ENCODE results near the gene CISD1. TPM values are rescaled to one million over a fixed set of nuclear protein-coding genes. Genes with fewer than 3 reads are reported as not detected.
A peak's percentile ranks its signal among the peaks of the same experiment; 100 is the strongest.

Gene CISD1
- total RNA-seq, 1 donor from 2014 or later = 8.9 TPM

- H3K9me3 ChIP-seq (ENCODE audit: control insufficient read depth in 3 of 3, low read length in 3 of 3) = no peaks in the 10 kb centered on the region
Observed at GRCh38 chr10:58304099-58304633, 35.2 kb downstream of the CISD1 start.

GRCh38 chr10:58305821-58306220, 36.9 kb downstream of the CISD1 start:
- Histone ChIP-seq H3K36me3 (ENCODE audit: control insufficient read depth in 3 of 3, insufficient read depth in 3 of 3, low read length in 3 of 3) (no peaks in the 10 kb centered on the region), H3K4me1 (ENCODE audit: control insufficient read depth in 3 of 3, insufficient read depth in 3 of 3, low read length in 3 of 3) (no peaks in the 10 kb centered on the region), H3K9me3 (ENCODE audit: control insufficient read depth in 3 of 3, low read length in 3 of 3) (no peaks in the 10 kb centered on the region), H3K27ac (ENCODE audit: low read depth, low read length) (no peak overlapping the region), H3K9ac (ENCODE audit: low read depth in 1 of 3, low read length in 3 of 3) (no peak overlapping the region), H3K4me3 (ENCODE audit: low read length in 3 of 3) (no peak overlapping the region), H3K27me3 (ENCODE audit: control insufficient read depth in 3 of 3, insufficient read depth in 3 of 3, low read length in 3 of 3) (no peaks in the 10 kb centered on the region)

More at GRCh38 chr10:58304099-58304633, 35.2 kb downstream of the CISD1 start:
- Histone ChIP-seq H3K27ac (ENCODE audit: low read depth, low read length) (no peak overlapping the region), H3K4me1 (ENCODE audit: control insufficient read depth in 3 of 3, insufficient read depth in 3 of 3, low read length in 3 of 3) (no peaks in the 10 kb centered on the region), H3K27me3 (ENCODE audit: control insufficient read depth in 3 of 3, insufficient read depth in 3 of 3, low read length in 3 of 3) (no peaks in the 10 kb centered on the region), H3K4me3 (ENCODE audit: low read length in 3 of 3) (no peak overlapping the region), H3K36me3 (ENCODE audit: control insufficient read depth in 3 of 3, insufficient read depth in 3 of 3, low read length in 3 of 3) (no peaks in the 10 kb centered on the region), H3K9ac (ENCODE audit: low read depth in 1 of 3, low read length in 3 of 3) (no peak overlapping the region)

- Histone ChIP-seq H3K27ac (ENCODE audit: low read depth, low read length) (no peak overlapping the region), H3K9me3 (ENCODE audit: control insufficient read depth in 3 of 3, low read length in 3 of 3) (no peaks in the 10 kb centered on the region), H3K9ac (ENCODE audit: low read depth in 1 of 3, low read length in 3 of 3) (no peak overlapping the region), H3K4me3 (ENCODE audit: low read length in 3 of 3) (no peak overlapping the region), H3K36me3 (ENCODE audit: control insufficient read depth in 3 of 3, insufficient read depth in 3 of 3, low read length in 3 of 3) (no peaks in the 10 kb centered on the region), H3K4me1 (ENCODE audit: control insufficient read depth in 3 of 3, insufficient read depth in 3 of 3, low read length in 3 of 3) (no peaks in the 10 kb centered on the region), H3K27me3 (ENCODE audit: control insufficient read depth in 3 of 3, insufficient read depth in 3 of 3, low read length in 3 of 3) (no peaks in the 10 kb centered on the region)
Observed at GRCh38 chr10:58307676-58308075, 38.7 kb downstream of the CISD1 start.

- no peak overlapping the region for H3K27ac ChIP-seq (ENCODE audit: low read depth, low read length)
- no peak overlapping the region for H3K9ac ChIP-seq (ENCODE audit: low read depth in 1 of 3, low read length in 3 of 3)
- H3K4me3 ChIP-seq (ENCODE audit: low read length in 3 of 3) = no peak overlapping the region
- H3K27me3 ChIP-seq (ENCODE audit: control insufficient read depth in 3 of 3, insufficient read depth in 3 of 3, low read length in 3 of 3) = no peaks in the 10 kb centered on the region
- H3K4me1 ChIP-seq (ENCODE audit: control insufficient read depth in 3 of 3, insufficient read depth in 3 of 3, low read length in 3 of 3) = no peaks in the 10 kb centered on the region
- H3K36me3 ChIP-seq (ENCODE audit: control insufficient read depth in 3 of 3, insufficient read depth in 3 of 3, low read length in 3 of 3) = no peaks in the 10 kb centered on the region
- H3K9me3 ChIP-seq (ENCODE audit: control insufficient read depth in 3 of 3, low read length in 3 of 3) = no peaks in the 10 kb centered on the region
Observed at GRCh38 chr10:58311026-58311425, 42.1 kb downstream of the CISD1 start.

DNA sequence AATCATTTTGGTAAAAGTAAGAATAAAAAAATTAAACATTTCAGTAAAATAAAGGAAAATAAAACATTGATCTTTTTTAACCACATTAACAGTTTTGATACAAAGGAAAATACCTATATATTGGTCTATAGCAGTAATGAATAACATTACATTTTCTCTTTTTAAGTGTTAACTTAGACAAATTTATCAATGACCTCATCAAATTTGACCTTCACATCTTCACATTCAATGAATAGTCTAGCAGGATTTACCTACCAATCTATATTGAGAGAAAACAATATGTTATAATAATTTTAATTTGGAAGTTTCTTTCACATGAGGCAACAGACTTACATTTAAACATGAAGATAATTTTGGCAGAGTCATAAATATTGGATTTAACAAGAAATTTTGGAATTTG, 47.9 kb downstream of the CISD1 start:
- H3K27ac ChIP-seq (ENCODE audit: low read depth, low read length) = no peak overlapping the region
- H3K27me3 ChIP-seq (ENCODE audit: control insufficient read depth in 3 of 3, insufficient read depth in 3 of 3, low read length in 3 of 3) = no peaks in the 10 kb centered on the region
- H3K9ac ChIP-seq (ENCODE audit: low read depth in 1 of 3, low read length in 3 of 3) = no peak overlapping the region
- H3K4me3 ChIP-seq (ENCODE audit: low read length in 3 of 3) = no peak overlapping the region
- no peaks in the 10 kb centered on the region for H3K36me3 ChIP-seq (ENCODE audit: control insufficient read depth in 3 of 3, insufficient read depth in 3 of 3, low read length in 3 of 3)
- H3K9me3 ChIP-seq (ENCODE audit: control insufficient read depth in 3 of 3, low read length in 3 of 3) = no peaks in the 10 kb centered on the region
- H3K4me1 ChIP-seq (ENCODE audit: control insufficient read depth in 3 of 3, insufficient read depth in 3 of 3, low read length in 3 of 3) = no peaks in the 10 kb centered on the region

DNA sequence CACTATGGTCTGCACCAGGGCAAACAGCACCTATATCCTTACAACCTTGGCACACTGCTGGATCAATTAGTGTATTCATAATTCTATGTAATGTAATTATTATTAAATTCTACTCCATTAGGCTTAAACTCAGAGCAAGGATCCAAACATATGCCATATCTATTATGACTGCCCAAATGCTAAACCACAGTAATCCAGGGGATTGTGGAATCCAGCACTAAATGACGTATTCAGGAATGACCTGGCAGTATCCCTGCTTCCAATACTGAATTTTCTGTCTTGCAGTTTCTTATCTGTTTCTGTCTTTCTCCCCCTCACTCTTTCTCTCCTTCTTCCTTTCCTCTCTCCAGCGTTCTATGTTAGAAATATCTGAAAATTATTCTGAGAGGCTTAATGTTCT, 49.4 kb downstream of the CISD1 start:
- H3K27me3 ChIP-seq (ENCODE audit: control insufficient read depth in 3 of 3, insufficient read depth in 3 of 3, low read length in 3 of 3) = no peaks in the 10 kb centered on the region
- H3K27ac ChIP-seq (ENCODE audit: low read depth, low read length) = no peak overlapping the region
- H3K9me3 ChIP-seq (ENCODE audit: control insufficient read depth in 3 of 3, low read length in 3 of 3) = no peaks in the 10 kb centered on the region
- H3K4me3 ChIP-seq (ENCODE audit: low read length in 3 of 3) = no peak overlapping the region
- no peaks in the 10 kb centered on the region for H3K36me3 ChIP-seq (ENCODE audit: control insufficient read depth in 3 of 3, insufficient read depth in 3 of 3, low read length in 3 of 3)
- H3K9ac ChIP-seq (ENCODE audit: low read depth in 1 of 3, low read length in 3 of 3) = no peak overlapping the region
- H3K4me1 ChIP-seq (ENCODE audit: control insufficient read depth in 3 of 3, insufficient read depth in 3 of 3, low read length in 3 of 3) = peaks cover 0 to 3% (median 2%) of the 10 kb centered on the region in 3 donors

DNA sequence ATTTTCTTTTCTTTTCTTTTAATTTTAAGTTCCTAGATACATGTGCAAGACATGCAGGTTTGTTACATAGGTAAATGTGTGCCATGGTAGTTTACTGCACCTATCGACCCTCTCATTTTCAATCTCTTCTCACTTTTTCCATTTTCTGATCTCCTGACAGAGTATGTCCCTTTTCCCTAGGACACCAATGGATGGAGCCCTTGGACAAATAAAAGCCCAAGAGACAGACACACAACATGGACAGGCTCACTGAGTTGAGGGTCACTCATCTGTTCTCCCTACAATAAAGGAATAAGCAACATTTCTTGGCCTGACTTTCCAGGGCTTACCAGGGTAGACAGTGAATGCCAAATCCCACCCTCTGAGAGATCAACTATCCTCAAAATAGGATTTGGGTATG, 50.6 kb downstream of the CISD1 start:
- no peak overlapping the region for H3K27ac ChIP-seq (ENCODE audit: low read depth, low read length)
- no peak overlapping the region for H3K4me3 ChIP-seq (ENCODE audit: low read length in 3 of 3)
- H3K9me3 ChIP-seq (ENCODE audit: control insufficient read depth in 3 of 3, low read length in 3 of 3) = no peaks in the 10 kb centered on the region
- no peaks in the 10 kb centered on the region for H3K36me3 ChIP-seq (ENCODE audit: control insufficient read depth in 3 of 3, insufficient read depth in 3 of 3, low read length in 3 of 3)
- H3K4me1 ChIP-seq (ENCODE audit: control insufficient read depth in 3 of 3, insufficient read depth in 3 of 3, low read length in 3 of 3) = peaks cover 0 to 3% (median 2%) of the 10 kb centered on the region in 3 donors
- H3K27me3 ChIP-seq (ENCODE audit: control insufficient read depth in 3 of 3, insufficient read depth in 3 of 3, low read length in 3 of 3) = no peaks in the 10 kb centered on the region
- H3K9ac ChIP-seq (ENCODE audit: low read depth in 1 of 3, low read length in 3 of 3) = no peak overlapping the region

- H3K9me3 ChIP-seq (ENCODE audit: control insufficient read depth in 3 of 3, low read length in 3 of 3) = no peaks in the 10 kb centered on the region
- H3K36me3 ChIP-seq (ENCODE audit: control insufficient read depth in 3 of 3, insufficient read depth in 3 of 3, low read length in 3 of 3) = no peaks in the 10 kb centered on the region
- no peak overlapping the region for H3K27ac ChIP-seq (ENCODE audit: low read depth, low read length)
- H3K4me1 ChIP-seq (ENCODE audit: control insufficient read depth in 3 of 3, insufficient read depth in 3 of 3, low read length in 3 of 3) = peaks cover 0 to 3% (median 2%) of the 10 kb centered on the region in 3 donors
- no peaks in the 10 kb centered on the region for H3K27me3 ChIP-seq (ENCODE audit: control insufficient read depth in 3 of 3, insufficient read depth in 3 of 3, low read length in 3 of 3)
- H3K9ac ChIP-seq (ENCODE audit: low read depth in 1 of 3, low read length in 3 of 3) = no peak overlapping the region
- no peak overlapping the region for H3K4me3 ChIP-seq (ENCODE audit: low read length in 3 of 3)
Observed at GRCh38 chr10:58320351-58321049, 51.5 kb downstream of the CISD1 start.

DNA sequence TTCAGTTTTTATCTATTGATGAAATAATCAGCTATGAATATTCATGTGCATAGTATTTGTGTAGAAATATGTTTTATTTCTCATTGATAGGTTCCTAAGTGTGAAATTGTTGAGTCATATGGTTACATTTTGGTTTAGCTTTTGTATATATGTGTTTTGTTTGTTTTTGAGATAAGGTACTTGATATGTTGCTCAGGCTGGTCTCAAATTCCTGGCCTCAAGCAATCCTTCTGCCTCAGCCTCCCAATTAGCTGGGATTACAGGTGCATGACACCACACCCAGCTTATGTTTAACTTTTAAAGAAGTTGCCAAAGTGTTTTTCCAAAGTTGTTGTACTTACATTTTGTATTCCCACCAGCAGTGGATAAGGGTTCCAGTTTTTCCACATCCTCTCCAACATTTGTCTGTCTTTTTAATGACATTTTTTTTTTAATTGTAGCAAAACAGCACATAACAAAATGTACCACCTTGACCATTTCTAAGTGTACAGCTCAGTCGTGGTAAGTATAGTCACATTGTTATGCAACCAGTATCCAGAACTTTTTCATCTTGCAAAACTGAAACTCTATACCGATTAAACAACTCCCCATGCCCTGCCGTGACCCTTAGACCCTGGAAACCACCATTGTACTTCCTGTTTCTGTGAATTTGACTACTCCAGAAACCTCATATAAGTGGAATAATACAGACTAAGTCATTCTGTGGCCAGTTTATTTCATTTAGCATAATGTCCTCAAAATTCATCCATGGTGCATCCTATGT, 53.3 kb downstream of the CISD1 start:
- no peak overlapping the region for H3K9ac ChIP-seq (ENCODE audit: low read depth in 1 of 3, low read length in 3 of 3)

DNA sequence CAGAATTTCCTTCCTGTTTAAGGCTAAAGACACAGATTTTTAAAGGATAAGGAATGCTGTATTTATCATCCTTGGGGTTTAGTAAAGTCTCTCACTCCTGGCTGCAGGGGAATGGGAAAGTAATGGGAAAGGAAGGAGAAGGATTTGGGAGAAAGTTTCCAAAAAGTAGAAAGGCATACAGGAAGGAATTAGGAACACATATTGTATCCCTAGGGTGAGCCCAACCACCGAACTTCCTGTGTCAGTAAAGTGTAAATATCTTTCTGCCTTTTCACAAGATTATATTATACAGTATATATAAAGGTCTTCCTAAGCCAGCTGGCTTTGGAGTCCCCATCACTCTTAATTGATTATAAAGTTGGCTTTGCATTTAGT, 53.9 kb downstream of the CISD1 start:
- no peaks in the 10 kb centered on the region for H3K36me3 ChIP-seq (ENCODE audit: control insufficient read depth in 3 of 3, insufficient read depth in 3 of 3, low read length in 3 of 3)
- H3K27me3 ChIP-seq (ENCODE audit: control insufficient read depth in 3 of 3, insufficient read depth in 3 of 3, low read length in 3 of 3) = peaks cover 0 to 2% (median 0%) of the 10 kb centered on the region in 3 donors
- H3K9ac ChIP-seq (ENCODE audit: low read depth in 1 of 3, low read length in 3 of 3) = no peak overlapping the region
- no peak overlapping the region for H3K4me3 ChIP-seq (ENCODE audit: low read length in 3 of 3)
- H3K4me1 ChIP-seq (ENCODE audit: control insufficient read depth in 3 of 3, insufficient read depth in 3 of 3, low read length in 3 of 3) = peaks cover 2 to 3% (median 2%) of the 10 kb centered on the region in 3 donors
- no peak overlapping the region for H3K27ac ChIP-seq (ENCODE audit: low read depth, low read length)
- H3K9me3 ChIP-seq (ENCODE audit: control insufficient read depth in 3 of 3, low read length in 3 of 3) = no peaks in the 10 kb centered on the region

More for the DNA sequence above, 53.3 kb downstream of the CISD1 start:
- H3K36me3 ChIP-seq (ENCODE audit: control insufficient read depth in 3 of 3, insufficient read depth in 3 of 3, low read length in 3 of 3) = no peaks in the 10 kb centered on the region
- peaks cover 0 to 2% (median 0%) of the 10 kb centered on the region in 3 donors for H3K27me3 ChIP-seq (ENCODE audit: control insufficient read depth in 3 of 3, insufficient read depth in 3 of 3, low read length in 3 of 3)
- no peaks in the 10 kb centered on the region for H3K9me3 ChIP-seq (ENCODE audit: control insufficient read depth in 3 of 3, low read length in 3 of 3)
- H3K27ac ChIP-seq (ENCODE audit: low read depth, low read length) = no peak overlapping the region
- H3K4me1 ChIP-seq (ENCODE audit: control insufficient read depth in 3 of 3, insufficient read depth in 3 of 3, low read length in 3 of 3) = peaks cover 2 to 3% (median 2%) of the 10 kb centered on the region in 3 donors
- peak overlapping the region in 1 of 3 donors; percentile 8 for H3K4me3 ChIP-seq (ENCODE audit: low read length in 3 of 3)
